Loucy (cell line): Measurements from ENCODE around the gene KIF18B.
A peak's percentile ranks its signal among the peaks of the same experiment; 100 is the strongest.

Experiments
- H2AFZ ChIP-seq: fragments of 200-600 bp; sonication (generic); 2 replicates; pipeline ENCODE4 v1.6.0; 2016; ENCODE audit warnings: antibody characterized with exemption, mild to moderate bottlenecking, low read length, moderate library complexity
- H3F3A ChIP-seq: fragments of 200-600 bp; 2 replicates; pipeline ENCODE4 v1.6.0; 2016; ENCODE audit warnings: antibody characterized with exemption, low read depth, mild to moderate bottlenecking
- H3K27me3 ChIP-seq: fragments of 200-600 bp; sonication (generic); 2 replicates; pipeline ENCODE4 v1.6.1; 2014; ENCODE audit warnings: low read length, mild to moderate bottlenecking; ENCODE audit not compliant: insufficient read depth, poor library complexity, severe bottlenecking
- H3K36me3 ChIP-seq: fragments of 200-600 bp; sonication (generic); 2 replicates; pipeline ENCODE4 v1.6.1; 2016; ENCODE audit warnings: low read length; ENCODE audit not compliant: insufficient read depth
- H3K4me1 ChIP-seq: fragments of 200-600 bp; sonication (generic); 2 replicates; pipeline ENCODE4 v1.5.1; 2014; ENCODE audit warnings: low read length, mild to moderate bottlenecking; ENCODE audit not compliant: insufficient read depth, poor library complexity, severe bottlenecking
- H3K4me2 ChIP-seq: fragments of 200-600 bp; sonication (generic); 2 replicates; pipeline ENCODE4 v1.6.0; 2014; ENCODE audit warnings: antibody characterized with exemption, low read length, low read depth, mild to moderate bottlenecking; ENCODE audit not compliant: poor library complexity, severe bottlenecking
- H3K4me3 ChIP-seq: fragments of 200-600 bp; sonication (generic); 2 replicates; pipeline ENCODE4 v1.5.1; 2014; ENCODE audit warnings: low read length, mild to moderate bottlenecking, mixed read lengths; ENCODE audit not compliant: poor library complexity, severe bottlenecking
- H3K79me2 ChIP-seq: fragments of 200-600 bp; sonication (generic); 2 replicates; pipeline ENCODE4 v1.6.1; 2014; ENCODE audit warnings: low read length; ENCODE audit not compliant: insufficient read depth
- H3K9ac ChIP-seq: fragments of 200-600 bp; sonication (generic); 2 replicates; pipeline ENCODE4 v1.6.0; 2014; ENCODE audit warnings: mild to moderate bottlenecking, low read depth, low read length, moderate library complexity; ENCODE audit not compliant: poor library complexity, severe bottlenecking
- H3K9me2 ChIP-seq: fragments of 200-600 bp; sonication (generic); replicated peaks from 2 replicates; pipeline ENCODE4 v1.6.1; 2016; ENCODE audit warnings: low read depth, low read length, mixed read lengths
- H3K9me3 ChIP-seq: fragments of 200-600 bp; sonication (generic); 2 replicates; pipeline ENCODE4 v1.6.1; 2014; ENCODE audit warnings: mild to moderate bottlenecking, antibody characterized with exemption, low read length, low read depth; ENCODE audit not compliant: insufficient read depth
- H4K20me1 ChIP-seq: fragments of 200-600 bp; sonication (generic); 2 replicates; pipeline ENCODE4 v1.6.0; 2014; ENCODE audit warnings: antibody characterized with exemption, low read length, mild to moderate bottlenecking; ENCODE audit not compliant: insufficient read depth, poor library complexity, severe bottlenecking
- EZH2phosphoT487 ChIP-seq: fragments of 200-600 bp; IDR thresholded peaks from 2 replicates; pipeline ENCODE4 v1.6.1; 2018; ENCODE audit warnings: antibody characterized with exemption, mild to moderate bottlenecking, moderate library complexity, borderline replicate concordance
- TF ChIP-seq, protein P1 (sequence below): fragments of 200-600 bp; sonication (generic); conservative IDR thresholded peaks from 2 replicates; pipeline ENCODE4 v1.5.1; 2014; ENCODE audit warnings: mild to moderate bottlenecking, antibody characterized with exemption, low read length

The KIF18B gene

DNA sequence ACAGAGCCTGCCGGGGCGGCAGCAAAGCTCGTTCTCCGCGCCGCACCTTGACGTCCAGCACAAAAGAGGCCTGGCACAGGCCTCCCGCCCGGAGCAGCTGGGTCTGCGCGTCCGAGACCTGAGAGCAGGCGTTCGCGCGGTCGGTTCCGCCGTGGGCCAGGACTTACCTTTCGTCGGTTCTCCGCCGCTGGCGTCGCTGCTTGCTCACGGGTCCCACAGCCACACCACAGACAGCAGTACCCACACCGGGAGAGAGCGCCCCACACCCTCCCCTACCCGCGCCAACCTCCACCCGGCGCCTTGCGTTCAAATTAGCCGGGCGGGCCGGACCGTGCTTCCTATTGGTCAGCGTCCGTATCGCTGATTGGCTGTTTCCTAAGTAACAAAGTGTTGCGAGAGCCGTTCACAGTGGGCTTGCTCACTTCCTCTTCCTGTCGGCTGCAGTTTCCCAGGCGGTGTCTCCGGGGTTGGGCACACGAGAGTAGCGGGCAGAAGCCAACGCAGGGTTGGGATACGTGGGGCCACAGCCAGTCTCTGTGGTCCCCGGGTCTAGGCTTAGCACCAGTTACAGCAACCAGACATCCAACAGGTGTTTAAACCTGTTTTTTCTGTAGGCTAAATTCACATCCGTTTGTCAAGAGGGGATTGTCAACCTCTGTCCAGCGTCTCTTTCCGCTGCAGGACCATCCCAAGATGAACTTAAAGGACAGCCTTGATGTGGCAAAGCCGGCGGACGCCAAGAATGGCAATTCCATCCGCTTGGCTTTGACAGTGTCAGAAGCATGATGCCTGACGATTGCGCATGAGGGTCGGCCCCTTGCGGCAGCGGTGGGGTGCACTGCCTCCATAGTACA, at the start of gene KIF18B:
Gene KIF18B, minus strand, starts transcription at position 313 of the 854 bp plus-strand sequence. CDS start 11,429 bp downstream, outside the sequence.
- Histone ChIP-seq H3K4me2 (peak within 1 kb of the TSS; percentile 86), H3K9me3 (no peaks in the 10 kb centered on the region), H3K27me3 (no peaks in the 10 kb centered on the region), H3K9me2 (no peaks in the 10 kb centered on the region), H3K36me3 (no peaks in the 10 kb centered on the region), H4K20me1 (peaks cover 29% of the 10 kb centered on the region), H3K79me2 (peaks cover 53% of the 10 kb centered on the region), H3K4me1 (peaks cover 37% of the 10 kb centered on the region), H3F3A (no peaks in the 10 kb centered on the region), H3K9ac (peak within 1 kb of the TSS; percentile 97), H3K4me3 (peak within 1 kb of the TSS; percentile 93), H2AFZ (peak within 1 kb of the TSS; percentile 86)
- TF ChIP-seq, protein P1, sequence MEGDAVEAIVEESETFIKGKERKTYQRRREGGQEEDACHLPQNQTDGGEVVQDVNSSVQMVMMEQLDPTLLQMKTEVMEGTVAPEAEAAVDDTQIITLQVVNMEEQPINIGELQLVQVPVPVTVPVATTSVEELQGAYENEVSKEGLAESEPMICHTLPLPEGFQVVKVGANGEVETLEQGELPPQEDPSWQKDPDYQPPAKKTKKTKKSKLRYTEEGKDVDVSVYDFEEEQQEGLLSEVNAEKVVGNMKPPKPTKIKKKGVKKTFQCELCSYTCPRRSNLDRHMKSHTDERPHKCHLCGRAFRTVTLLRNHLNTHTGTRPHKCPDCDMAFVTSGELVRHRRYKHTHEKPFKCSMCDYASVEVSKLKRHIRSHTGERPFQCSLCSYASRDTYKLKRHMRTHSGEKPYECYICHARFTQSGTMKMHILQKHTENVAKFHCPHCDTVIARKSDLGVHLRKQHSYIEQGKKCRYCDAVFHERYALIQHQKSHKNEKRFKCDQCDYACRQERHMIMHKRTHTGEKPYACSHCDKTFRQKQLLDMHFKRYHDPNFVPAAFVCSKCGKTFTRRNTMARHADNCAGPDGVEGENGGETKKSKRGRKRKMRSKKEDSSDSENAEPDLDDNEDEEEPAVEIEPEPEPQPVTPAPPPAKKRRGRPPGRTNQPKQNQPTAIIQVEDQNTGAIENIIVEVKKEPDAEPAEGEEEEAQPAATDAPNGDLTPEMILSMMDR, result 0 out of 2 replicates have a peak, but pooled peaks have one; percentile 14
- TF ChIP-seq EZH2phosphoT487, result no peak

DNA sequence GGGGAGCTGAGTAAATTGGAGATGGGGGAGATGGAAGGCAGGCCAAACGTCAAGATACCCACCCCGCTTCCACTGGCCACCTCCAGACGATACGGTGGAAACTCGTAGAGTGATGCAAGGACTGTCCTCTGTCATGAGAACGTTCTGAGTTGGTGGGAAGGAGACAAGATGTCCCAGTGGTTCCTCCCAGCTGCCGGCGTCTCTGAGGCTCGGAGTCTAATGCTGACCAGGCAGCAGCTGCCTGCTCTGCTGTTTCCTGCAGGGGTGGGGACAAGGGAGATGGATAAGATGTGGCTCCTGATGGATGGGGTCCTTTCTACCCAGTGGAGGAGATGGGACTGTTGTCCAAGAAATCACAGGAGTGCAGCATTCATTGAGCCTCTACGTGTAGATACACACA, 48.7 kb upstream of the KIF18B start:
- H3K9me2 ChIP-seq, result no peaks in the 10 kb centered on the region
- H3K4me2 ChIP-seq, result no peak overlapping the region
- H4K20me1 ChIP-seq, result no peaks in the 10 kb centered on the region
- no peak overlapping the region for H3K4me3 ChIP-seq
- H3K4me1 ChIP-seq, result no peaks in the 10 kb centered on the region
- H3K27me3 ChIP-seq, result no peaks in the 10 kb centered on the region
- no peak for TF ChIP-seq EZH2phosphoT487
- TF ChIP-seq, protein P1, result no peak
- H3K79me2 ChIP-seq, result no peaks in the 10 kb centered on the region
- no peak overlapping the region for H2AFZ ChIP-seq
- no peak overlapping the region for H3K9ac ChIP-seq
- no peaks in the 10 kb centered on the region for H3K36me3 ChIP-seq
- H3K9me3 ChIP-seq, result peaks cover 5% of the 10 kb centered on the region
- H3F3A ChIP-seq, result no peaks in the 10 kb centered on the region

DNA sequence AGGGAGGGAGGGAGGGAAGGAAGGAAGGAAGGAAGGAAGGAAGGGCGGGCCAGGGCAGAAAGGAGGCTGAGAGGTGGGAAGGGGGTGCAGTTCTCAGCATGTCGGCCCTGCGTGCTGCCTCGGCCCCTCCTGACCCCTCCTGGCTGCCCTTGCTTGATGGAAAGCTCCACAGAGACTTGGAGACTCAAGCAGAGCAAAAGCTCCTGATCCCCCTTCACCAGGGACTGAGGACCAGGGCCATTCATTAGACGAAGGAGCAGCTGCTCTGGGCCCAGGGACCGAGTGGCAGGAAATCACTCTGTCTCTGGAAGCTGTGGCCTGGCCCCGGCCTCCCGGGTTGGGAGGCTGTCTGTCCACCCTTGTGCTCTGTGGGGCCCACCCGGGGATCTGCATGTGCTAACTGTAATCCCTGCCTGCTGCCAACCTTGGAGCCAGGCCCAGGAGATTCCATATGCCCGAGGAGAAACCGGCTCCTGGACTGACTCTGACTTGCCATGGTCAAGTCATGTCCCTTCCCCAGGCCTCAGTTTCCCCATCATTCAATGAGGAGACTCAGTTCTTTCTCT, 47.9 kb upstream of the KIF18B start:
- Histone ChIP-seq H3K4me3 (no peak overlapping the region), H3K36me3 (no peaks in the 10 kb centered on the region), H3K4me1 (no peaks in the 10 kb centered on the region), H2AFZ (no peak overlapping the region), H3K4me2 (no peak overlapping the region), H3K9me2 (no peaks in the 10 kb centered on the region), H3F3A (no peaks in the 10 kb centered on the region), H3K27me3 (no peaks in the 10 kb centered on the region), H3K79me2 (no peaks in the 10 kb centered on the region), H3K9me3 (peaks cover 5% of the 10 kb centered on the region), H3K9ac (no peak overlapping the region), H4K20me1 (no peaks in the 10 kb centered on the region)
- no peak for TF ChIP-seq EZH2phosphoT487
- TF ChIP-seq, protein P1, result no peak
